ENCODE results near the gene TPRA1. TPM values are rescaled to one million over a fixed set of nuclear protein-coding genes. Genes with fewer than 3 reads are reported as not detected.
A peak's percentile ranks its signal among the peaks of the same experiment; 100 is the strongest.

Gene TPRA1
- total and polyA plus RNA-seq, 2 donors (not counting 1 experiment from before 2014, with no cell fraction given) = 17.5 to 47.4 TPM

DNA sequence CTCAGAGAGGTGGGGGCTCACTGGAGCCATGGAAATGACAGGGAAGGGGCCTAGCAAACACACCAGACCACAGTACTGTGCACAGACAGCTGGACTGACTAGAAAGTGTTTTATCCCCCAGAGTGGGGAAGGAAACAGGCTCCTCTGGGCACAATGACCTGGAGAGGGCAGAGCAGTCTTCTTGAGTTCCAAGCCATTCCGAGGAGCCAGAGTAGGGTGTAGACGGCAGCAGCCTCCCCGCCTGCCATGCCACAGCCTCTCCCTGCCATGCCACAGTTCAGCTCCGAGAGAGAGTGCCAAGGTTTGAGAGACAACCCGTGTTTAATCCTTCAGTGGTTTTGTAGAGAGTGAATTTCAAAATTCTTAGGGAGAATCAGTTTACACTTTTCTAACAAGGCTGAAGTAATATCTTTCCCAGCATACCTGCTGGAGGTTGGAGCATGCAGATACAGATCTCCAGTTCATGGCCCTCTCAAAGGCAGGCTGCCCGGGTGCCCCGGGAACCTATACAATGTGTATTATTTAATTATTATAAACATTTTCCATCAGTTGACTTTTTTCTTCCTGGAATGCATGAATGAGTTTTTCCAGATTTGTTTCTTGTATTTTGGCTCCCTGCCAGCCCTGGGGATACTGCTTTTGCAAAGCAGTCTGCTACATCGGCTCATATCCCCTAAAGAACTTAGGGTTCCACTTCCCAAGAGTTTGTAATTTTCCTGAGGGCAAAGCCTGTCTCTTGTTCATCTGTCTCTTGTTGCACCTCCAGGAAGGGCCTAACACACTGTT is 41.7 kb upstream of the TPRA1 start:
- H3K79me2 ChIP-seq (ENCODE audit: control insufficient read depth, insufficient read depth, low read length) = no peaks in the 10 kb centered on the region
- H3K36me3 ChIP-seq (ENCODE audit: control insufficient read depth, insufficient read depth, low read length) = no peaks in the 10 kb centered on the region
- TF ChIP-seq, protein P1, sequence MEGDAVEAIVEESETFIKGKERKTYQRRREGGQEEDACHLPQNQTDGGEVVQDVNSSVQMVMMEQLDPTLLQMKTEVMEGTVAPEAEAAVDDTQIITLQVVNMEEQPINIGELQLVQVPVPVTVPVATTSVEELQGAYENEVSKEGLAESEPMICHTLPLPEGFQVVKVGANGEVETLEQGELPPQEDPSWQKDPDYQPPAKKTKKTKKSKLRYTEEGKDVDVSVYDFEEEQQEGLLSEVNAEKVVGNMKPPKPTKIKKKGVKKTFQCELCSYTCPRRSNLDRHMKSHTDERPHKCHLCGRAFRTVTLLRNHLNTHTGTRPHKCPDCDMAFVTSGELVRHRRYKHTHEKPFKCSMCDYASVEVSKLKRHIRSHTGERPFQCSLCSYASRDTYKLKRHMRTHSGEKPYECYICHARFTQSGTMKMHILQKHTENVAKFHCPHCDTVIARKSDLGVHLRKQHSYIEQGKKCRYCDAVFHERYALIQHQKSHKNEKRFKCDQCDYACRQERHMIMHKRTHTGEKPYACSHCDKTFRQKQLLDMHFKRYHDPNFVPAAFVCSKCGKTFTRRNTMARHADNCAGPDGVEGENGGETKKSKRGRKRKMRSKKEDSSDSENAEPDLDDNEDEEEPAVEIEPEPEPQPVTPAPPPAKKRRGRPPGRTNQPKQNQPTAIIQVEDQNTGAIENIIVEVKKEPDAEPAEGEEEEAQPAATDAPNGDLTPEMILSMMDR (conservative IDR thresholded peaks at IDR 0.05 in 1 of 2, IDR thresholded peaks at IDR 0.05 in 1 of 2; ENCODE audit: low read depth in 1 of 2, low read length in 2 of 2) = no peak
- TF ChIP-seq EZH2 (IDR thresholded peaks at IDR 0.05; ENCODE audit: low read length, missing control alignments) = no peak
- H3K4me2 ChIP-seq (ENCODE audit: extremely low read depth, insufficient read depth, low read length) = no peak overlapping the region
- H3K4me1 ChIP-seq (ENCODE audit: control insufficient read depth, extremely low read depth, insufficient read depth, low read length) = peaks cover 3% of the 10 kb centered on the region
- H3K27ac ChIP-seq (ENCODE audit: insufficient read depth, low read length) = no peak overlapping the region
- no peaks in the 10 kb centered on the region for H3K9me3 ChIP-seq (ENCODE audit: control insufficient read depth, insufficient read depth, low read depth, low read length)
- H3K4me3 ChIP-seq (replicated peaks in 1 of 4; ENCODE audit: control extremely low read depth in 1 of 4, insufficient read depth in 1 of 4, low read depth in 3 of 4, low read length in 4 of 4) = no peak overlapping the region
- no peak for DNase-seq (ENCODE audit: low read depth in 2 of 2)
- peaks cover 30% of the 10 kb centered on the region for H3K27me3 ChIP-seq (ENCODE audit: control insufficient read depth, insufficient read depth, low read length)
- H3K9ac ChIP-seq (ENCODE audit: insufficient read depth, low read length) = no peak overlapping the region
- H4K20me1 ChIP-seq (ENCODE audit: control insufficient read depth, extremely low read depth, insufficient read depth, low read length) = peaks cover 2% of the 10 kb centered on the region
- H2AFZ ChIP-seq (ENCODE audit: low read length) = no peak overlapping the region

DNA sequence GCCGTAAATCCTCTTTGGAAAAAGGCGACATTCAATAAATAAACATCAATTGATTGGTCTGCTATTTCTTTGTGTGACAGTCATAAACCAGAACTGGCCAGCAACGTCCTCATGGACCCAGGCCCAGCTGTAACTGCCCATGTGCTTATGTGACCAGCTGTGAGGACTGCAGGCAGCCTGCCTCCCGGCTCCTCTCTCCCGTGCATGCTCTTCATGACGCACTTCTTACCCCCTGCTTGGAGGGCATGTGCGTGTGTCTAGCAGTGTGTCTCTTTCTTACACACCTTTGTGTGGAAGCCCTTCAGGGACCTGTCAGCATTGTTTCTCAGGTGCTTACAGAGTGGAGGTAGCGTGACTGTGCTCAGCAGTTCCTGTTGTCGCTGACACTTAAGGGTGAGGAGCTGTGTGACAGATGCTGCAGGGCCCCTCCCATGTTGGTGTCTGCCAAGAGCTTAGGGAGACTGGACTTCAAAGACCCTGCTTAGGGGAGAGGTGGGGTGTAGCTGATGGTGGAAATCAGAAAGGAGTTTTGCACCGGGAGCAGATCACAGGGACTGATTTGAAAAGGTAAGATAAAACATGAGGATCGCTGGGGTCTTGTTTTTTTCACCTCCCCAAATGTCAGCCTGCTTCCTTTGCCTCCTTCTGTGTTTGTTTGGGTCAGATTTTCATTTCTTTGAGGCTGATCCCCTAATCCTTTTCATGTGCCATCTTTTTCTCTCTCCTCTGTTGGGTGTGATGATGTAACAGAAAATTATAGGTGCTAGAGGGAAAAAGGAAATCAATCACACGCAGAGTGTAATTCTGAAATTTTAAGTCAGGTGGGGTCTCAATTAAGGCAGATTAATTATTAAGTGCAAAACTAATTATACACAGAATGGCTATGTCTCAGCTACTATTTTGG is 40.5 kb upstream of the TPRA1 start:
- Histone ChIP-seq H3K79me2 (ENCODE audit: control insufficient read depth, insufficient read depth, low read length) (no peaks in the 10 kb centered on the region), H3K9me3 (ENCODE audit: control insufficient read depth, insufficient read depth, low read depth, low read length) (no peaks in the 10 kb centered on the region), H3K4me1 (ENCODE audit: control insufficient read depth, extremely low read depth, insufficient read depth, low read length) (peaks cover 3% of the 10 kb centered on the region), H3K4me3 (replicated peaks in 1 of 4; ENCODE audit: control extremely low read depth in 1 of 4, insufficient read depth in 1 of 4, low read depth in 3 of 4, low read length in 4 of 4) (no peak overlapping the region), H4K20me1 (ENCODE audit: control insufficient read depth, extremely low read depth, insufficient read depth, low read length) (peaks cover 2% of the 10 kb centered on the region), H3K4me2 (ENCODE audit: extremely low read depth, insufficient read depth, low read length) (no peak overlapping the region), H3K27me3 (ENCODE audit: control insufficient read depth, insufficient read depth, low read length) (peaks cover 30% of the 10 kb centered on the region), H2AFZ (ENCODE audit: low read length) (no peak overlapping the region), H3K9ac (ENCODE audit: insufficient read depth, low read length) (no peak overlapping the region), H3K36me3 (ENCODE audit: control insufficient read depth, insufficient read depth, low read length) (no peaks in the 10 kb centered on the region), H3K27ac (ENCODE audit: insufficient read depth, low read length) (no peak overlapping the region)
- no peak for DNase-seq (ENCODE audit: low read depth in 2 of 2)
- TF ChIP-seq, protein P1 (conservative IDR thresholded peaks at IDR 0.05 in 1 of 2, IDR thresholded peaks at IDR 0.05 in 1 of 2; ENCODE audit: low read depth in 1 of 2, low read length in 2 of 2) = no peak
- peak; percentile 27 for TF ChIP-seq EZH2 (IDR thresholded peaks at IDR 0.05; ENCODE audit: low read length, missing control alignments)
